Measurements from ENCODE around the gene UBE4B.

Gene UBE4B

GRCh38 chr1:10108948-10109708 is 76.4 kb downstream of the UBE4B start:
- no CpG with 5 or more reads among the region's 11 CpGs for WGBS (ENCODE audit: insufficient coverage, insufficient read length)
- Histone ChIP-seq H3K4me3 (ENCODE audit: low read length) (no peak overlapping the region), H3K4me1 (ENCODE audit: control insufficient read depth, insufficient read depth, low read length) (no peaks in the 10 kb centered on the region; the same call in 1 of the 2 replicates), H3K9me3 (ENCODE audit: control insufficient read depth, insufficient read depth, low read length) (no peaks in the 10 kb centered on the region), H3K27me3 (ENCODE audit: control insufficient read depth, insufficient read depth, low read length) (no peaks in the 10 kb centered on the region), H3K27ac (ENCODE audit: low read length) (no peak overlapping the region), H3K36me3 (ENCODE audit: control insufficient read depth, insufficient read depth, low read length) (peaks cover 9% of the 10 kb centered on the region; the same call in 1 of the 2 replicates)
- DNase-seq (ENCODE audit: low read depth, low spot score), result no peak

GRCh38 chr1:10113501-10113900 is 80.7 kb downstream of the UBE4B start:
- no peak overlapping the region for H3K27ac ChIP-seq (ENCODE audit: low read length)
- no peak overlapping the region for H3K4me3 ChIP-seq (ENCODE audit: low read length)
- no peaks in the 10 kb centered on the region for H3K9me3 ChIP-seq (ENCODE audit: control insufficient read depth, insufficient read depth, low read length)
- 100% methylated on average over 1 of the region's 12 CpGs for WGBS (ENCODE audit: insufficient coverage, insufficient read length)
- no peak for DNase-seq (ENCODE audit: low read depth, low spot score)
- no peaks in the 10 kb centered on the region for H3K27me3 ChIP-seq (ENCODE audit: control insufficient read depth, insufficient read depth, low read length)
- no peaks in the 10 kb centered on the region for H3K4me1 ChIP-seq (ENCODE audit: control insufficient read depth, insufficient read depth, low read length)
- peaks cover 3% of the 10 kb centered on the region; the same call in 1 of the 2 replicates for H3K36me3 ChIP-seq (ENCODE audit: control insufficient read depth, insufficient read depth, low read length)

GRCh38 chr1:10114746-10115145 is 82.0 kb downstream of the UBE4B start:
- no peak overlapping the region for H3K4me3 ChIP-seq (ENCODE audit: low read length)
- DNase-seq (ENCODE audit: low read depth, low spot score), result no peak
- peaks cover 6% of the 10 kb centered on the region for H3K36me3 ChIP-seq (ENCODE audit: control insufficient read depth, insufficient read depth, low read length)
- no peaks in the 10 kb centered on the region for H3K4me1 ChIP-seq (ENCODE audit: control insufficient read depth, insufficient read depth, low read length)
- WGBS (ENCODE audit: insufficient coverage, insufficient read length), result no CpG with 5 or more reads among the region's 6 CpGs
- H3K9me3 ChIP-seq (ENCODE audit: control insufficient read depth, insufficient read depth, low read length), result no peaks in the 10 kb centered on the region
- H3K27me3 ChIP-seq (ENCODE audit: control insufficient read depth, insufficient read depth, low read length), result no peaks in the 10 kb centered on the region
- H3K27ac ChIP-seq (ENCODE audit: low read length), result no peak overlapping the region

GRCh38 chr1:10117132-10117531 is 84.4 kb downstream of the UBE4B start:
- no peak overlapping the region for H3K4me3 ChIP-seq (ENCODE audit: low read length)
- no peak overlapping the region for H3K27ac ChIP-seq (ENCODE audit: low read length)
- H3K27me3 ChIP-seq (ENCODE audit: control insufficient read depth, insufficient read depth, low read length), result no peaks in the 10 kb centered on the region
- no peaks in the 10 kb centered on the region for H3K9me3 ChIP-seq (ENCODE audit: control insufficient read depth, insufficient read depth, low read length)
- H3K4me1 ChIP-seq (ENCODE audit: control insufficient read depth, insufficient read depth, low read length), result no peaks in the 10 kb centered on the region
- DNase-seq (ENCODE audit: low read depth, low spot score), result no peak
- peaks cover 8% of the 10 kb centered on the region for H3K36me3 ChIP-seq (ENCODE audit: control insufficient read depth, insufficient read depth, low read length)
- WGBS (ENCODE audit: insufficient coverage, insufficient read length), result no CpG with 5 or more reads among the region's 1 CpG

- Histone ChIP-seq H3K27me3 (ENCODE audit: control insufficient read depth, insufficient read depth, low read length) (no peaks in the 10 kb centered on the region), H3K36me3 (ENCODE audit: control insufficient read depth, insufficient read depth, low read length) (peaks cover 8% of the 10 kb centered on the region), H3K27ac (ENCODE audit: low read length) (no peak overlapping the region), H3K9me3 (ENCODE audit: control insufficient read depth, insufficient read depth, low read length) (no peaks in the 10 kb centered on the region), H3K4me3 (ENCODE audit: low read length) (no peak overlapping the region), H3K4me1 (ENCODE audit: control insufficient read depth, insufficient read depth, low read length) (no peaks in the 10 kb centered on the region)
- no CpG with 5 or more reads among the region's 9 CpGs for WGBS (ENCODE audit: insufficient coverage, insufficient read length)
- no peak for DNase-seq (ENCODE audit: low read depth, low spot score)
These were observed 85.1 kb downstream of the UBE4B start for GRCh38 chr1:10117865-10118264.

- H3K27ac ChIP-seq (ENCODE audit: low read length), result no peak overlapping the region
- H3K36me3 ChIP-seq (ENCODE audit: control insufficient read depth, insufficient read depth, low read length), result peaks cover 8% of the 10 kb centered on the region
- no peaks in the 10 kb centered on the region for H3K27me3 ChIP-seq (ENCODE audit: control insufficient read depth, insufficient read depth, low read length)
- no peaks in the 10 kb centered on the region for H3K4me1 ChIP-seq (ENCODE audit: control insufficient read depth, insufficient read depth, low read length)
- no peak for DNase-seq (ENCODE audit: low read depth, low spot score)
- H3K4me3 ChIP-seq (ENCODE audit: low read length), result no peak overlapping the region
- H3K9me3 ChIP-seq (ENCODE audit: control insufficient read depth, insufficient read depth, low read length), result no peaks in the 10 kb centered on the region
- no CpG with 5 or more reads among the region's 7 CpGs for WGBS (ENCODE audit: insufficient coverage, insufficient read length)
These were observed 88.9 kb downstream of the UBE4B start for GRCh38 chr1:10121688-10122087.

GRCh38 chr1:10122926-10123325 is 90.2 kb downstream of the UBE4B start:
- Histone ChIP-seq H3K9me3 (ENCODE audit: control insufficient read depth, insufficient read depth, low read length) (no peaks in the 10 kb centered on the region), H3K27me3 (ENCODE audit: control insufficient read depth, insufficient read depth, low read length) (no peaks in the 10 kb centered on the region), H3K36me3 (ENCODE audit: control insufficient read depth, insufficient read depth, low read length) (peaks cover 7% of the 10 kb centered on the region), H3K4me3 (ENCODE audit: low read length) (no peak overlapping the region), H3K4me1 (ENCODE audit: control insufficient read depth, insufficient read depth, low read length) (no peaks in the 10 kb centered on the region), H3K27ac (ENCODE audit: low read length) (no peak overlapping the region)
- no peak for DNase-seq (ENCODE audit: low read depth, low spot score)
- WGBS (ENCODE audit: insufficient coverage, insufficient read length), result no CpG with 5 or more reads among the region's 10 CpGs

GRCh38 chr1:10128101-10128765 is 95.5 kb downstream of the UBE4B start:
- H3K9me3 ChIP-seq (ENCODE audit: control insufficient read depth, insufficient read depth, low read length), result no peaks in the 10 kb centered on the region
- peaks cover 11% of the 10 kb centered on the region; the same call in 1 of the 2 replicates for H3K36me3 ChIP-seq (ENCODE audit: control insufficient read depth, insufficient read depth, low read length)
- DNase-seq (ENCODE audit: low read depth, low spot score), result no peak
- no peak overlapping the region for H3K4me3 ChIP-seq (ENCODE audit: low read length)
- no peak overlapping the region for H3K27ac ChIP-seq (ENCODE audit: low read length)
- no peaks in the 10 kb centered on the region for H3K4me1 ChIP-seq (ENCODE audit: control insufficient read depth, insufficient read depth, low read length)
- no CpG with 5 or more reads among the region's 9 CpGs for WGBS (ENCODE audit: insufficient coverage, insufficient read length)
- no peaks in the 10 kb centered on the region for H3K27me3 ChIP-seq (ENCODE audit: control insufficient read depth, insufficient read depth, low read length)

- no peak for DNase-seq (ENCODE audit: low read depth, low spot score)
- no peak overlapping the region for H3K4me3 ChIP-seq (ENCODE audit: low read length)
- H3K9me3 ChIP-seq (ENCODE audit: control insufficient read depth, insufficient read depth, low read length), result no peaks in the 10 kb centered on the region
- H3K36me3 ChIP-seq (ENCODE audit: control insufficient read depth, insufficient read depth, low read length), result peaks cover 12% of the 10 kb centered on the region; the same call in 1 of the 2 replicates
- H3K27ac ChIP-seq (ENCODE audit: low read length), result no peak overlapping the region
- no CpG with 5 or more reads among the region's 6 CpGs for WGBS (ENCODE audit: insufficient coverage, insufficient read length)
- H3K27me3 ChIP-seq (ENCODE audit: control insufficient read depth, insufficient read depth, low read length), result no peaks in the 10 kb centered on the region
- H3K4me1 ChIP-seq (ENCODE audit: control insufficient read depth, insufficient read depth, low read length), result no peaks in the 10 kb centered on the region
These were observed 99.6 kb downstream of the UBE4B start for GRCh38 chr1:10132316-10132715.

GRCh38 chr1:10132852-10133251 is 100.1 kb downstream of the UBE4B start:
- no peak for DNase-seq (ENCODE audit: low read depth, low spot score)
- H3K4me3 ChIP-seq (ENCODE audit: low read length), result no peak overlapping the region
- no peaks in the 10 kb centered on the region for H3K27me3 ChIP-seq (ENCODE audit: control insufficient read depth, insufficient read depth, low read length)
- no peaks in the 10 kb centered on the region for H3K9me3 ChIP-seq (ENCODE audit: control insufficient read depth, insufficient read depth, low read length)
- H3K36me3 ChIP-seq (ENCODE audit: control insufficient read depth, insufficient read depth, low read length), result peaks cover 12% of the 10 kb centered on the region; the same call in 1 of the 2 replicates
- no peaks in the 10 kb centered on the region for H3K4me1 ChIP-seq (ENCODE audit: control insufficient read depth, insufficient read depth, low read length)
- WGBS (ENCODE audit: insufficient coverage, insufficient read length), result no CpG with 5 or more reads among the region's 10 CpGs
- H3K27ac ChIP-seq (ENCODE audit: low read length), result no peak overlapping the region
